ENCODE results near the gene PPARG. TPM values are rescaled to one million over a fixed set of nuclear protein-coding genes. Genes with fewer than 3 reads are reported as not detected.

PPARG gene
- total RNA-seq, 1 donor from 2014 or later = 0.37 TPM

- H3K27ac Mint-ChIP-seq (ENCODE audit: unreplicated experiment) = no peak overlapping the region
- TF ChIP-seq, protein P1, sequence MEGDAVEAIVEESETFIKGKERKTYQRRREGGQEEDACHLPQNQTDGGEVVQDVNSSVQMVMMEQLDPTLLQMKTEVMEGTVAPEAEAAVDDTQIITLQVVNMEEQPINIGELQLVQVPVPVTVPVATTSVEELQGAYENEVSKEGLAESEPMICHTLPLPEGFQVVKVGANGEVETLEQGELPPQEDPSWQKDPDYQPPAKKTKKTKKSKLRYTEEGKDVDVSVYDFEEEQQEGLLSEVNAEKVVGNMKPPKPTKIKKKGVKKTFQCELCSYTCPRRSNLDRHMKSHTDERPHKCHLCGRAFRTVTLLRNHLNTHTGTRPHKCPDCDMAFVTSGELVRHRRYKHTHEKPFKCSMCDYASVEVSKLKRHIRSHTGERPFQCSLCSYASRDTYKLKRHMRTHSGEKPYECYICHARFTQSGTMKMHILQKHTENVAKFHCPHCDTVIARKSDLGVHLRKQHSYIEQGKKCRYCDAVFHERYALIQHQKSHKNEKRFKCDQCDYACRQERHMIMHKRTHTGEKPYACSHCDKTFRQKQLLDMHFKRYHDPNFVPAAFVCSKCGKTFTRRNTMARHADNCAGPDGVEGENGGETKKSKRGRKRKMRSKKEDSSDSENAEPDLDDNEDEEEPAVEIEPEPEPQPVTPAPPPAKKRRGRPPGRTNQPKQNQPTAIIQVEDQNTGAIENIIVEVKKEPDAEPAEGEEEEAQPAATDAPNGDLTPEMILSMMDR (IDR thresholded peaks at IDR 0.05; ENCODE audit: partially characterized antibody, unreplicated experiment) = no peak
- no peaks in the 10 kb centered on the region for H3K4me1 Mint-ChIP-seq (ENCODE audit: low read depth, unreplicated experiment)
- H3K36me3 Mint-ChIP-seq (ENCODE audit: unreplicated experiment) = no peaks in the 10 kb centered on the region
- H3K4me3 Mint-ChIP-seq (ENCODE audit: unreplicated experiment) = no peak overlapping the region
- H3K27me3 Mint-ChIP-seq (ENCODE audit: unreplicated experiment) = no peaks in the 10 kb centered on the region
- H3K9me3 Mint-ChIP-seq (ENCODE audit: unreplicated experiment) = no peaks in the 10 kb centered on the region
- no peak for DNase-seq
These were observed 116.8 kb downstream of the PPARG start for GRCh38 chr3:12405432-12406272.

- TF ChIP-seq, protein P1 (IDR thresholded peaks at IDR 0.05; ENCODE audit: partially characterized antibody, unreplicated experiment) = no peak
- DNase-seq = no peak
- no peaks in the 10 kb centered on the region for H3K36me3 Mint-ChIP-seq (ENCODE audit: unreplicated experiment)
- no peaks in the 10 kb centered on the region for H3K27me3 Mint-ChIP-seq (ENCODE audit: unreplicated experiment)
- H3K9me3 Mint-ChIP-seq (ENCODE audit: unreplicated experiment) = no peaks in the 10 kb centered on the region
- no peak overlapping the region for H3K4me3 Mint-ChIP-seq (ENCODE audit: unreplicated experiment)
- no peaks in the 10 kb centered on the region for H3K4me1 Mint-ChIP-seq (ENCODE audit: low read depth, unreplicated experiment)
- H3K27ac Mint-ChIP-seq (ENCODE audit: unreplicated experiment) = no peak overlapping the region
These were observed 120.3 kb downstream of the PPARG start for GRCh38 chr3:12408984-12409683.

DNA sequence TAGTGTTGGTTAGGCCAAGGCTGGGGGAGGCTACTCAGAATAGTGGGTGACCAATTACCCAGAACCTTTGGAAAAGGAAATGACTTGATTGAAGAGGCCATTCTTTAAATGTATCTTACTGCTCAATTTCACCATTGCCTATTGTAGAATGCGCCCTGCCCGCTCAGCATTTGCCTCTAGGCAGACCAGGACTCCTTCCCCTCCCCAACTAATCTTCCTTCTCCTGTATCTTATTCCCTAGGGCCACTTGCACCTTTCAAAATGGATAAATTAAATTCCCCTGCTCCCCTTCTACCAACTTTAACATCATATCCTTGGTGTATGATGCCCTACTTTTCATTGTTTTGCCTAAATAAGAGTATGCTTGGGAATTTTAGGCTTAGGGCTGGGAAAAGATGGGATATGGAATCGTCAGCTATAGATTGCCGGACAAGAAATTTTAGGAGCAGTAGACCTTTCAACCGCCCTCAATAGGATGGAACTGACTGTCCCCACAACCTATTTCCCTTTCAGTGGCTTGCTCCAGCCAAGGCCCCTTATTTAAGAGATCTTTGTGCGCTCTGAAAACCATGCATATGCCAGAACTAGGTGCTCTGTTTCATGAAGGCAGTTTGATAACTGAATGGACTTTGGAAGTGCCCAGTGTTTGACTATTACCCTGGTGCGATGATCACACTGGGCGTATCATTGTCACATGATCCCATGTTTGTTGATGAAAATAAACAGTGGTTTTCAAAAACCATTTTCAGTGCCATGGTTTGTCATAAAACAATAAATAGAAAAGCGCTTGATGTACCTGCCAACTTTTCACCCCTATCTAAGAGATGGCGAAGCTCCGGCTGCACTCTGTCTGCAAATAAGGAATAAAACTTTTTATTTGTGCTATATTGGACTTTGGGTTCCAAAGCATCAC is 121.1 kb downstream of the PPARG start:
- Mint-ChIP-seq H3K4me1 (ENCODE audit: low read depth, unreplicated experiment) (no peaks in the 10 kb centered on the region), H3K27me3 (ENCODE audit: unreplicated experiment) (no peaks in the 10 kb centered on the region), H3K36me3 (ENCODE audit: unreplicated experiment) (no peaks in the 10 kb centered on the region), H3K4me3 (ENCODE audit: unreplicated experiment) (no peak overlapping the region), H3K27ac (ENCODE audit: unreplicated experiment) (no peak overlapping the region), H3K9me3 (ENCODE audit: unreplicated experiment) (no peaks in the 10 kb centered on the region)
- no peak for DNase-seq
- TF ChIP-seq, protein P1 (IDR thresholded peaks at IDR 0.05; ENCODE audit: partially characterized antibody, unreplicated experiment) = no peak

DNA sequence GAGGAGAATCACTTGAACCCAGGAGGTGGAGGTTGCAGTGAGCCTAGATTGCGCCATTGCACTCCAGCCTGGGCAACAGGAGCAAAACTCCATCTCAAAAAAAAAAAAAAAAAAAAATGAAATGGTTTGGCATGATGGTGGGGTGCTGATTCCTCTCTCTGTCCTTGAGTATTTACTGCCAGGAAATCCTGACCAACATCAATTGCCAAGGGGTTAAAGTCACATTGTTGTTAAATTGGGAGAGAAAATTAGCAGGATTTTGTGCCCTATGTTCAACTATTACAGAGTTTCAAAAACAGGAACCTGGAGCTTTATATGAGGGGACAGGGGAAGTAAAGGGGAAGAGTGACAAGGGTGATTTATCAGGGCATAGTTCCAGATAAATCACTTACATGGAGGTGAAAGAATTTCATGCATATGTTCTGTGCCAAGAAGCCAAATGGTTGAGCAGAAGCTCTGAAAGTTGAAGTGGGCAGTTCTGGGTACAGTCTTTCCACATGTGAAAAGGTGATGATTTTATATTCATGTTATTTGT is 124.9 kb downstream of the PPARG start:
- Mint-ChIP-seq H3K9me3 (ENCODE audit: unreplicated experiment) (peaks cover 2% of the 10 kb centered on the region), H3K36me3 (ENCODE audit: unreplicated experiment) (no peaks in the 10 kb centered on the region), H3K4me3 (ENCODE audit: unreplicated experiment) (no peak overlapping the region), H3K27me3 (ENCODE audit: unreplicated experiment) (no peaks in the 10 kb centered on the region), H3K27ac (ENCODE audit: unreplicated experiment) (no peak overlapping the region), H3K4me1 (ENCODE audit: low read depth, unreplicated experiment) (no peaks in the 10 kb centered on the region)
- TF ChIP-seq, protein P1 (IDR thresholded peaks at IDR 0.05; ENCODE audit: partially characterized antibody, unreplicated experiment) = no peak
- no peak for DNase-seq

Measured in glutamatergic neuron (in vitro differentiated cells).